Mammary epithelial cell (primary cell): Measurements from ENCODE around the gene RPS15A.
"Not testable (repeated sequence)": the region's sequence is repeated elsewhere in the genome, so short reads cannot be mapped to it uniquely, and the experiment has no call there.

Experiments used
- EZH2 ChIP-seq: IDR thresholded peaks from 2 replicates; pipeline ENCODE4 v1.6.1; 2012; ENCODE audit warnings: low read length, inconsistent platforms, borderline replicate concordance
- TF ChIP-seq, protein P1 (sequence below), 2 donors: IDR thresholded peaks in 1 of 2; conservative IDR thresholded peaks in 1 of 2; 2 replicates each; pipeline ENCODE4 v1.5.1; 2011 to 2012; ENCODE audit warnings: inconsistent platforms in 2 of 2, low read length in 2 of 2, mild to moderate bottlenecking in 2 of 2, control low read depth in 1 of 2, low read depth in 1 of 2; ENCODE audit not compliant: insufficient read depth in 1 of 2; ENCODE audit errors: extremely low read depth in 1 of 2

DNA sequence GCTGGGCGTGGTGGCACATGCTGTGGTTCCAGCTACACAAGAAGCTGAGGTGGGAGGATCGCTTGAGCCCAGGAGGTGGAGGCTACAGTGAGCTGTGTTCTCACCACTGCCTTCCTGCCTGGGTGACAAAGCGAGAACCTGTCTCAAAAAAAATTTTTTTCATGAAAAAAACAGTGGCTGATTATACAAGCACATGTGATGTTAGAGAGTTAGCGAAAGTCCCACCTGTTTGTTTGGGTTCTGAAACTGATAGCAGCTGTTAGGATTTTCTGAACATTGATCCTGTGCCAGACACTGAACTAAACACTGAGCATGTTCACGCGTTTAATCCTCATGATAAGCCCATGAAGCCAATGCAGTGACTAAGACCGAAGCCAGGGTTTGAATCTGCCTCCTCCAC, 22.9 kb downstream of the RPS15A start:
- TF ChIP-seq, protein P1, sequence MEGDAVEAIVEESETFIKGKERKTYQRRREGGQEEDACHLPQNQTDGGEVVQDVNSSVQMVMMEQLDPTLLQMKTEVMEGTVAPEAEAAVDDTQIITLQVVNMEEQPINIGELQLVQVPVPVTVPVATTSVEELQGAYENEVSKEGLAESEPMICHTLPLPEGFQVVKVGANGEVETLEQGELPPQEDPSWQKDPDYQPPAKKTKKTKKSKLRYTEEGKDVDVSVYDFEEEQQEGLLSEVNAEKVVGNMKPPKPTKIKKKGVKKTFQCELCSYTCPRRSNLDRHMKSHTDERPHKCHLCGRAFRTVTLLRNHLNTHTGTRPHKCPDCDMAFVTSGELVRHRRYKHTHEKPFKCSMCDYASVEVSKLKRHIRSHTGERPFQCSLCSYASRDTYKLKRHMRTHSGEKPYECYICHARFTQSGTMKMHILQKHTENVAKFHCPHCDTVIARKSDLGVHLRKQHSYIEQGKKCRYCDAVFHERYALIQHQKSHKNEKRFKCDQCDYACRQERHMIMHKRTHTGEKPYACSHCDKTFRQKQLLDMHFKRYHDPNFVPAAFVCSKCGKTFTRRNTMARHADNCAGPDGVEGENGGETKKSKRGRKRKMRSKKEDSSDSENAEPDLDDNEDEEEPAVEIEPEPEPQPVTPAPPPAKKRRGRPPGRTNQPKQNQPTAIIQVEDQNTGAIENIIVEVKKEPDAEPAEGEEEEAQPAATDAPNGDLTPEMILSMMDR (conservative IDR thresholded peaks at IDR 0.05 in 1 of 2, IDR thresholded peaks at IDR 0.05 in 1 of 2; ENCODE audit: extremely low read depth in 1 of 2, insufficient read depth in 1 of 2, low read depth in 1 of 2, low read length in 2 of 2), result not testable (repeated sequence)
- TF ChIP-seq EZH2, result not testable (repeated sequence)
